AG04449 (cell line): Measurements from ENCODE around the gene NRXN2.

Source experiments
- CTCF ChIA-PET: fragments of 350-600 bp; formaldehyde crosslinking; extraction: SDS; loops from one replicate; lab custom pipeline; 2021; ENCODE audit warnings: antibody characterized with exemption; lab: Yijun Ruan, JAX
- POLR2A ChIA-PET: fragments of 400-600, 350-600 bp; formaldehyde crosslinking; extraction: SDS; loops from one replicate; lab custom pipeline; 2020; ENCODE audit warnings: antibody characterized with exemption, inconsistent platforms; lab: Yijun Ruan, JAX
- DNase-seq: peaks from one replicate; pipeline ENCODE4 v3.0.0-alpha.2; 2010; ENCODE audit warnings: low read depth, low spot score
- H3K4me3 ChIP-seq: 2 replicates; pipeline ENCODE4 v1.5.1; 2011; ENCODE audit warnings: low read depth, mild to moderate bottlenecking, control low read depth, low read length
- TF ChIP-seq, protein P1 (sequence below): IDR thresholded peaks from one replicate; pipeline ENCODE4 v1.5.1; 2011; ENCODE audit warnings: mild to moderate bottlenecking, moderate library complexity, low read length, control low read depth, inconsistent platforms; ENCODE audit not compliant: insufficient read depth; ENCODE audit errors: missing control alignments

NRXN2 gene

DNA sequence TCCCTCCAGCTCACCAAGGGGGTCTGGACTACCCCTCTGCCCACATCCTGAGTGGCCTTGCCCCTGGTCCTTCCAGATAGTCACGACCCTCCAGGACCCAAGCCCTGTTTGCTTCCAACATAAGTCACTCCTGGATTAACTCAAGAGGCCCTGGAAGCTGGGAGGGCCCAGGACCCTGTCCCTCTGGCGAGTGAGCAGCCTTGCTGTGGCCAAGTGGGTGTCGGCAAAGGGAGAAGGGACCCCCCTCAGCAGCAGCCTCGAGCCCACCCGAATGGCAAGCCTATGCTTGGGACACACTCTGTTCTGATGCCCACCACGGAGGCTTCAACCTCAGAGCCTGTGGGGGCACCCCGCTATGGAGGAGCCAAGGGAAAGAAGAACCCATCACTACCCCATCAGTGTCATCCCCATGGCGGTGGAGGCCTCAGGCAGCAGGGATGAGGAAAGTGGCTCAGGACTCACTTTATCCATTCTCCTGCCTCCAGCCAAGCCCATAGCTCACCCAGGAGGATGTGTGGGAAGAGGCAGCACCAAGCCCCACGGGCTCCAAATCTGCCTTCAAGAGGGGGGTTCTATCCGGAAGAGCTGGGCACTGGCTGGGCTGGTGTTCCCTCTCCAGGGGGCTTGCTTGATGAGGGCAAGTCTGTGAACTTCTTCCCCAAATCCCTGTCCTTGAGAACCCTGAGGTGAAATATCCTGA lies 119.4 kb downstream of the NRXN2 start:
- POLR2A ChIA-PET: interaction anchor here (0.6 kb wide), 1 partner anchor 635 kb away, joined by 3 read pairs; no protein-coding TSS in a partner anchor
- no peak overlapping the region for H3K4me3 ChIP-seq
- no peak for DNase-seq
- TF ChIP-seq, protein P1, sequence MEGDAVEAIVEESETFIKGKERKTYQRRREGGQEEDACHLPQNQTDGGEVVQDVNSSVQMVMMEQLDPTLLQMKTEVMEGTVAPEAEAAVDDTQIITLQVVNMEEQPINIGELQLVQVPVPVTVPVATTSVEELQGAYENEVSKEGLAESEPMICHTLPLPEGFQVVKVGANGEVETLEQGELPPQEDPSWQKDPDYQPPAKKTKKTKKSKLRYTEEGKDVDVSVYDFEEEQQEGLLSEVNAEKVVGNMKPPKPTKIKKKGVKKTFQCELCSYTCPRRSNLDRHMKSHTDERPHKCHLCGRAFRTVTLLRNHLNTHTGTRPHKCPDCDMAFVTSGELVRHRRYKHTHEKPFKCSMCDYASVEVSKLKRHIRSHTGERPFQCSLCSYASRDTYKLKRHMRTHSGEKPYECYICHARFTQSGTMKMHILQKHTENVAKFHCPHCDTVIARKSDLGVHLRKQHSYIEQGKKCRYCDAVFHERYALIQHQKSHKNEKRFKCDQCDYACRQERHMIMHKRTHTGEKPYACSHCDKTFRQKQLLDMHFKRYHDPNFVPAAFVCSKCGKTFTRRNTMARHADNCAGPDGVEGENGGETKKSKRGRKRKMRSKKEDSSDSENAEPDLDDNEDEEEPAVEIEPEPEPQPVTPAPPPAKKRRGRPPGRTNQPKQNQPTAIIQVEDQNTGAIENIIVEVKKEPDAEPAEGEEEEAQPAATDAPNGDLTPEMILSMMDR: no peak
- CTCF ChIA-PET: interaction anchor here (1.4 kb wide), 1 partner anchor 155 kb away, joined by 4 read pairs; no protein-coding TSS in a partner anchor

DNA sequence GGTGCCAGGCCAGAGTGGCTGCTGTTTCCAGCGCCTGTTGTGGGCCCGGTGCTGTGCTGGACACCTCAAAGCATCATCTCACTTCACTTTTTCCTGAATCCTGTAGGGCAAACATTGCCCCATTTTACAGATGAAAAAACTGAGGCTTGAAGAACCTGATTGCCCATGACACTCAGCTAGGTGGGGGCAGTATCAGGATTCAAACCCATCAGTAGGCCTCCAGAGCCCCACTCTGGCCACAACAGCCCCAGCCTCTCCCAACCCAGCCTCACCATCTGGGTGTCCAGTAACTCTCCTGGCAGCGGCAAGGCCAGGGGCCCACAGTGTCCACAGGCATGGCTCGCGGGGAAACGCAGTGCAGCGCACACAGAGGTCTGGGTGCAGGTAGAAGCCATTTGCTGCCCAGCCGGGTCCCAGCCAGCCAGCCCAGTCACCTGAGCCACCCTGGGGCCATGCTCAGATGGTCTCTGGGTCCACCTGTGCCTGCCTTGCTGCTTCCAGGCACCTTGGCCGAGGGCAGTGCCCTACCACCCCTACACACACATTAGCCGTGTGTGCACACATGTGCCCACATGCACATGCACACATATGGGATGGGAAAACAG lies 120.4 kb downstream of the NRXN2 start:
- TF ChIP-seq, protein P1: no peak
- no peak overlapping the region for H3K4me3 ChIP-seq
- ChIA-PET CTCF (interaction anchor here (1.4 kb wide), 1 partner anchor 154 kb away, joined by 4 read pairs; no protein-coding TSS in a partner anchor), POLR2A (no interaction called here)
- no peak for DNase-seq

DNA sequence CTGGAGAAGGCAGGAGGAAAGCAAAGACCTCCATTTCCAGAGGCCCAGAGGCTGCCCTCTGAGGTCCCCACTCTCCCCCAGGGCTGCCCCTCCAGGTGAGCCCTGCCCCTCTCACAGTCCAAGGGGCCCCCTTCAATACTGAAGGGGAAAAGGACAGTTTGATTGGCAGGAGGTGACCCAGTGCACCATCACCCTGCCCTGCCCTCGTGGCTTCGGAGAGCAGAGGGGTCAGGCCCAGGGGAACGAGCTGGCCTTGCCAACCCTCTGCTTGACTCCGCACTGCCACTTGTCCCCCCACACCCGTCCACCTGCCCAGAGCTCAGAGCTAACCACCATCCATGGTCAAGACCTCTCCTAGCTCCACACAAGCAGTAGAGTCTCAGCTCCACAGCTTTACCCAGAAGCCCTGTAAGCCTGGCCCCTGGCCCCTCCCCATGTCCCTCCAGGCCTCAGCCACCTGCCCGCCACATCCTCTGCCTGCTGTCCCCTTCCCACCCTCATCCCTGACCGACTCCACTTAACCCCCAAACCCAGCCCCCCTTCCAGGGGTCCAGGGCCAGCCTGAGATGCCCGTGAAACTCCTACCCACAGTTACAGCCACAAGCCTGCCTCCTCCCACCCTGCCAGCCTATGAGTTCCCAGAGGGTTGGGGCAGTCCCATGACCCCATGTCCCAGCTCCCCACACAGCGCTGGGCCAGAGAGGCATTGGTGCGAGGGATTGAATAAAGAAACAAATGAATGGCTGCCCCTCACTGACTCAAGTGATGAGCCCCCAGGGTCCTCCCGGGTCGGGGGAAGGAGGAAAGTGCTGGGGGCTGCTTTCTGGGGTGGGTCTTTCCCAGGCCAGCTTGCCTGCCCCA lies 121.2 kb downstream of the NRXN2 start:
- no peak overlapping the region for H3K4me3 ChIP-seq
- ChIA-PET POLR2A (no interaction called here), CTCF (interaction anchor here (1.9 kb wide), 1 partner anchor 49 kb away, joined by 5 read pairs; no protein-coding TSS in a partner anchor)
- TF ChIP-seq, protein P1: no peak
- DNase-seq: no peak

DNA sequence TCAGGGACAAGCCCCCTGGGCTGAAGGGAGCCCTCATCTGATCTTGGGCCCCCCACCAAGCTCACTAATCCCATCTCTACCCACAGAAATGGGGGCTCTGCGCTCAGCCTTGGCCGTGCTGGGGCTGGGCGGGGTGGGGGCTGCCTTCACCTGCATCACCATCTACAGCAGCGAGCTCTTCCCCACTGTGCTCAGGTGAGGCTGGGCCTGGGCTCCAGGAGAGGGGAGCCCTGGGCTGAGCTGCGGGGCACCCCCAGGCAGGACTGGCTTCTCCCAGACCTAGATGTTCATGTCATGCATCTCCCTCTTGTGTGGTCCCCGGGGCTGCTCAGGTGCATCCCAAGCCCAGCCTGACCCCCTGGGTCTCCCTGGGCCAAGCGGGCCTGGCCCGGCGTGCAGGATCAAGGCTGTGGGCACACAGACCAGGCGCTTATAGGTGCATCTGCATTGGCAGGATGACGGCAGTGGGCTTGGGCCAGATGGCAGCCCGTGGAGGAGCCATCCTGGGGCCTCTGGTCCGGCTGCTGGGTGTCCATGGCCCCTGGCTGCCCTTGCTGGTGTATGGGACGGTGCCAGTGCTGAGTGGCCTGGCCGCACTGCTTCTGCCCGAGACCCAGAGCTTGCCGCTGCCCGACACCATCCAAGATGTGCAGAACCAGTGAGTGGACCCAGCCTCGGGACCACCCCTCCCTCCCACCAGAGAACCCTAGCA lies 122.6 kb downstream of the NRXN2 start:
- DNase-seq: no peak
- POLR2A ChIA-PET: no interaction called here
- CTCF ChIA-PET: interaction anchor here (1.3 to 1.9 kb wide), 2 partner anchors 51 to 88 kb away, joined by 3 to 5 read pairs; no protein-coding TSS in a partner anchor
- no peak overlapping the region for H3K4me3 ChIP-seq
- TF ChIP-seq, protein P1: no peak

DNA sequence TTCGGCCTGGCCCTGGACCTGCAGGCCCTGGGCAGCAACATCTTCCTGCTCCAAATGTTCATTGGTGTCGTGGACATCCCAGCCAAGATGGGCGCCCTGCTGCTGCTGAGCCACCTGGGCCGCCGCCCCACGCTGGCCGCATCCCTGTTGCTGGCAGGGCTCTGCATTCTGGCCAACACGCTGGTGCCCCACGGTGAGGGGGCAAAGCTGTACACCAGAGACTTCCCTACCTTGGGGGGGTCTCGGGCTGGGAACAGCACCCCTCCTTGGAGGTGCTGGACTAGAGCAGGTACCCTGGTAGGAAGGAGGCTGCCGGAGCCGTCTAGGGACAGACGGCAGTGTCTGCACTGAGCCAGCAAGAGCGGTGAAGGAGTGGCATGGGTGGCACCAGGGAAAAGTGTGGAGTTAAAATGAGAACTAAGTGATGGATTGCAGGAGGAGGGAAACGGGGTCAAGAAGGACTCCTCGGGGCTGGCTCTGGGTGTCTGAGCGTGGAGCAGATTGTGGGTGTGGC lies 123.2 kb downstream of the NRXN2 start:
- no peak overlapping the region for H3K4me3 ChIP-seq
- no peak for DNase-seq
- TF ChIP-seq, protein P1: no peak
- CTCF ChIA-PET: interaction anchor here (1.3 kb wide), 1 partner anchor 89 kb away, joined by 3 read pairs; no protein-coding TSS in a partner anchor
- POLR2A ChIA-PET: no interaction called here
